GM19372 (cell line): ENCODE measurements around the gene RSPH3.
"Not testable (repeated sequence)": the region's sequence is repeated elsewhere in the genome, so short reads cannot be mapped to it uniquely, and the experiment has no call there.

Experiments
- ATAC-seq: cut with Tn5 transposase; IDR thresholded peaks from one replicate; pipeline ENCODE4 v1.9.1; 2021; ENCODE audit warnings: mild to moderate bottlenecking, low read depth, moderate library complexity; ENCODE audit not compliant: unreplicated experiment

RSPH3 gene

GRCh38 chr6:158978757-158979156, 21.2 kb downstream of the RSPH3 start:
- no peak for ATAC-seq

GRCh38 chr6:158977382-158977781, 22.6 kb downstream of the RSPH3 start:
- no peak for ATAC-seq

- ATAC-seq: no peak
Observed at GRCh38 chr6:158972241-158973233, 27.5 kb downstream of the RSPH3 start.

GRCh38 chr6:158970640-158971275, 29.2 kb downstream of the RSPH3 start:
- ATAC-seq: no peak

- no peak for ATAC-seq
Observed at GRCh38 chr6:158969148-158969547, 30.9 kb downstream of the RSPH3 start.

GRCh38 chr6:158963020-158963808, 36.8 kb downstream of the RSPH3 start:
- no peak for ATAC-seq

GRCh38 chr6:158962371-158962770, 37.6 kb downstream of the RSPH3 start:
- ATAC-seq: no peak

- no peak for ATAC-seq
Observed at GRCh38 chr6:158960026-158960425, 40.0 kb downstream of the RSPH3 start.

GRCh38 chr6:158959552-158959951, 40.5 kb downstream of the RSPH3 start:
- ATAC-seq: no peak

GRCh38 chr6:158958504-158959386, 41.3 kb downstream of the RSPH3 start:
- ATAC-seq: no peak

GRCh38 chr6:158955255-158955654, 44.7 kb downstream of the RSPH3 start:
- ATAC-seq: no peak

- ATAC-seq: no peak
Observed at GRCh38 chr6:158954753-158955152, 45.2 kb downstream of the RSPH3 start.

- ATAC-seq: not testable (repeated sequence)
Observed at GRCh38 chr6:158952011-158952410, 48.0 kb downstream of the RSPH3 start.

- not testable (repeated sequence) for ATAC-seq
Observed at GRCh38 chr6:158951565-158951964, 48.4 kb downstream of the RSPH3 start.

- no peak for ATAC-seq
Observed at GRCh38 chr6:158947284-158947683, 52.7 kb downstream of the RSPH3 start.

- ATAC-seq: no peak
Observed at GRCh38 chr6:158943380-158944032, 56.5 kb downstream of the RSPH3 start.

GRCh38 chr6:158942349-158942748, 57.7 kb downstream of the RSPH3 start:
- no peak for ATAC-seq

GRCh38 chr6:158941246-158941645, 58.8 kb downstream of the RSPH3 start:
- no peak for ATAC-seq
